SKM-1 treated with dmso at 0.1 percent for 144 hours (cell line): Measurements from ENCODE around the gene GPR3.
"Not testable (repeated sequence)": the region's sequence is repeated elsewhere in the genome, so short reads cannot be mapped to it uniquely, and the experiment has no call there.

Experiments
- DNase-seq: peaks from one replicate; lab custom pipeline; 2025; ENCODE audit not compliant: unreplicated experiment; lab: John Stamatoyannopoulos, UW

Gene GPR3

DNA sequence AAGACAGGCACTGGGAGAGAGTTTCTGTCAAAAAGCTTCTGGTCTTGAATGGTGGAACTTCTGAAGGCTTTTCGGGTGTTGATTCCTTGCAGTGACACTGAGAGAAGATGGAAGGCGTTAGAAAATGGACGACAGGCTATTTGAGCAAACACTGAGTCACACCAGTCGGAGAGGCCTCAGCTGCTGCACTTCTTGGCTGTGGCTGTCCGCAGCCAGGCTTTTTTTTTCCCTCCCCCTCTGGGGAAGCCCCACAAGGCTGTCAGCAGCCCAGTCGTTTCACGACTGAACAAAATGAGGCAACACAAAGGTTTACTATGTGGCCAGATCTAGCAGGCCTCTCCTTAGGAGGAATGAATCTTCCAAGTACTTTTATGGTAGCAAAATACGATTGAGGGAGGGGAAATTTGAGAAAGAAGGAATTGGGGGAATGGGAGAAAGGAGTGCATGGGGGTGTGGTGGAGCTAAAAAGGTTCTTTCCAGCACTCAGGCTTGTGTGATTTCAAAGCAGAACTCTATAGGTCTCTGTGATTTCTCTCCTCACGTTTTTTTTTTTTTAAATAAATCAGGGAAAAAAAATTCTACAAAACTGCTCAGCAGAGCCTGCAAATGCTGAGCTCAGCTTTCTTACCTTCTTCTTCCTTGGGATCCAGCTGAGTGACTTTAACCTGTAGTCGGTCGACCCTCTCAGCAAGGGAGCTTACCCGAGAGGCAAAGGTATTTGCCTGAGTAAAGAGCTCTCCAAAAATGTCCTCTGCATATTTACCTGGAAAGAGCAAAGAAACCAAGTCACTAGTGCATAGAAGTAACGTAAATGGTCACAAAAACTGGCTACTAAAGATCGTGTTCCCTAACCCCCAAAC lies 26.1 kb downstream of the GPR3 start:
- no peak for DNase-seq

DNA sequence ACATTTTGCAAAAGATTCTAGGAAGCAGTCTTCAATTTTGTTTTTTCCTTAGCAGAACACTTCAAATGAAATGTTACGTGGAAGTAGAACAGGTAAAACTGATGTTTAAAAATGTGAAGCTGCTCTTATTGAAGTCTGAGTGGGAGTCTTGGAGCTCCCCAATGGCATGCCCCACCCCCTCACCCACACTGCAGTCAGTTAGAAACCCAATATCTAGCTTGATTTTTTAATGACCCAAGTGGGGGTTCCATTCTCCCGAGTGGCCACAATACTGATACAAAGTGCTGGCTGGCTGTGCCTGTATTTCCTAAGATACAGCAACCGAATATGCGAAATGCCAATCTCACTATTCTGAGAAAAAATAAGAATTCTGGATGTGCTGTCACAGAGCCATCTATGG lies 31.3 kb downstream of the GPR3 start:
- no peak for DNase-seq

DNA sequence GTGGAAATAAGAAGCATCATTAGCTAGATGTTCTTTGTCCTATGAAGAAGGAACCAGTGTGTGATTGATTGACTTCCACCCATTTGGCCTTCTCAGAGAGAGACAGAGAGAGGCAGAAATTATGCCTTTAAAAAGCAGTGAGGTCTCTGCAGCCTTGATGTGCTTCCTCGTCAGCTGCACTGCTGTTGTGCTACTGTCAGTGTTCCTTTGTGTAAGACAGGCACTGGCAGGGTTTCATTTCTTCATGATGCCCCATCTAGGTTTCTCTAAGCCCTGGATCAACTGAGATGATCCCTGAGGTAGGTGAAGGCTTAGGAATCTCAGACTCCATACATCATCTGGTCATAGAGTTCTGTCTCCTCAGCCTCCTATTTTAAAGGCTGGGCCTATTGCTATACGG lies 34.9 kb downstream of the GPR3 start:
- no peak for DNase-seq

DNA sequence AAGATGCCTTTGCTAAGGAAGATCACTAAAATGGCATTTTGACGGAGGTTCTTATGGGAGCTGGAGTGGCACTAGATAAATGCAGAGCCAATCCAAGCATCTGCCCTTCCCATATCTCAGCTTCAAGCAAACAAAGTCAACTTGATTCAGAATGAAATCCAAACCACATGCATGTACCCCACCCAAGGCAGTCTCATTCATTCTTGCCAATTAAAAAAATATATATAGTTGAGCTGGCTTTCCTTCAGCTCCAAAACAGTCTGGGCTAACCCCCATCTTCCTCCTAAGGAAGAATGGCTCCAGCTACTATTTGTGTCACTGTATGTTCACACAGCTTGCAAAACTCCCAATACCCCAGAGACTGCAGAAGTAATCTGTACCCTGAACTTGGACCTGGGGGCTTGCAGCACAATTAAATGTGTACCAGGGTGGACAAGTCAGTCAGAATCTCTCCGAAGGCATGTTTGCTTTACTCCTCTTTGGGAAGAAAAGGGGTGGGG lies 35.4 kb downstream of the GPR3 start:
- no peak for DNase-seq

DNA sequence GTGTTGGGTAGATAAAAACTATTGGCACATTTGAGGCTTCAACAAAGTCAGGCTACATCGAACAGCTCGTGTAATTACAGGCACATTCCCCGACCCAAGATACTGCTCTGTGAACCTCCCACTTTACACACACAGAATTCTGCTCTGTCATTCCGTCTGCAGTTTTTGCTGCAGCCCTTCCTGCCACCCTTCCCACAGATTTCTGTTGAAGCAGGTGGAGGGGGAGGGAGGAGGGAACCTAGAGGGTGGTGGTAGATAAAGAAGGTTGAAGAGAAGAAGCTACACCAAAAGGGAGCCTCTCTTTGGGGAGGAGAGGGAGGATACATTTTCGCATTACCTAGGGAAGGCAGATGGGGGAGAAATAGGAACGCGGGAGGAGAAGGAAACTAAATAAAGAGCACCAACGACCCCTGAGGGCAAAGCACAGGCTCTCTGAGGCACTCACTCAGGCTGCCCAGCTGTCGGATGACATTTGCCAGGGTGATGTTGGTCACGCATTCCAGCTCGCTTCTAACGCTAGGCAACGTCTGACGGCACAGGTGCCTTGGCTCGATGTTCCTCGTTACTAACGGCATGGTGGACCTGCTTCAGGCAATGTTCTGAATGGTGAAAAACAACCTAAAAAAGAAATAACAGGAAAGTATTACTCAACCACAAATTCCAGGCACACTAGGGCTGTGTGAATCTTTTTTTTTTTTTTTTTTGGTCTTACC lies 36.0 kb downstream of the GPR3 start:
- DNase-seq, result no peak

DNA sequence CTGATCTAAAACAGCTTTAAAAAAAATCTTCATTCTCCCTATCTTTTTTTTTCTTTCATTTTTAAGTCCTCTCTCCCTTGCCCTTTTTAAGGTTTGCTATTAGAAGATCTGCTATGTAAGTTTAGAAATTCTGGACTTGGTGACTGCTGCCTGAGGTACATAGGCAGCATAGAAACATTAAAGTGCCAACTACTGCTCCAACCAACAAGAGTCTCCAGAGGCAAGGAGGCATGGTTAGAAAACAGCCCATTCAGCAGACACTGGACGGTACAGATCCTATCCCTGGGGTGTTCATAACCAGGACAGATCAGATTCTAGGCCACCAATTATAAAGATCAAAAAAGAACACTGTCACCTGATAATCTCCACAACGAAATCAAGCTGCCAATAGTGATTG lies 36.6 kb downstream of the GPR3 start:
- no peak for DNase-seq

DNA sequence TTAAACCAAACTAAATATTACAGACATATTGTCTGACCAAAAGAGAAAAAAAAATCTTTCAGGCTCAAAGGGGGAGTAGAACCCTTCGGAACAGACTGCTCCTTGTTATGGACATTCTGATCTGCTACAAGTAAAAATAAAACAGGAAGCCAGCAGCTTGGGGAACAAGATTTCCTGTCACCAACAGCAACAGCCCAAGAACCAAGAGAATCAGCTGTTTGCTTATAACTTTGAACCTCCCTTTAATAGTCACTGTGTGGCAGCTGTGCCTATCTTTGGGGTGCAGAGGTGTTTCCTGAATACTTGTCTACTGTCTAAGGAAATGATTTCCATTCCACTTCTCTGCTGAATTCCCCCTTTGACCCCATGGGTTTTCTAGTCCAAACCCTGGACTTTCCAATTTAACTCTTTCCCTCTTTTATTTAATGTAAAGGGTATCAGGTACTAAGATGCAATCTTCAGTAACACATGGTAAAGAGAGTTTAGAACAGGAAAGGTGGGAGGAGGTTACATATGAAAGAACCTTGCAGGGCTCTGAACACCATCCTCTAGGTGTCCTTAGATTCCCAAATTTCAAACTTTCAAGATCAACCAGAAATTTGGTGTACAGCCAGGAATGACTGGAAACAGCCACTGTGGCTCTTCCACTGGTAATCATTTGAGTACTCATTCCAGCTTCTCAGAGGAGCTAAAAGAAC lies 38.6 kb downstream of the GPR3 start:
- DNase-seq, result peak; percentile 11

DNA sequence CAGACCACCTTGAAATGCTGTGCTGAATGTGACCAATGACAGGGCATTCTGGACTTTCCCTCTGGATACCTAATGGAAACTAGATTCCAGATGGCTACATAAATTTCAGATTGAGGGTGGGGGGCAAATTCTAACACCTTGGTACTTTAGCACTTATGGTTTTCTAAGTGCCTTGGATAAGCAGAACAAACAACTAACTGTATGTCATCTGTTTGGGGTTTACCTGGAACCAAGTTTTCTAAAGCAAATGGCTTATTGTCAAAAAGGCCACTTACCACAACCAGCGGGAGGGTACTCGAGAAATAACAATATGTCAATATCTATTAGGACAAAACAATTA lies 39.1 kb downstream of the GPR3 start:
- DNase-seq, result no peak

DNA sequence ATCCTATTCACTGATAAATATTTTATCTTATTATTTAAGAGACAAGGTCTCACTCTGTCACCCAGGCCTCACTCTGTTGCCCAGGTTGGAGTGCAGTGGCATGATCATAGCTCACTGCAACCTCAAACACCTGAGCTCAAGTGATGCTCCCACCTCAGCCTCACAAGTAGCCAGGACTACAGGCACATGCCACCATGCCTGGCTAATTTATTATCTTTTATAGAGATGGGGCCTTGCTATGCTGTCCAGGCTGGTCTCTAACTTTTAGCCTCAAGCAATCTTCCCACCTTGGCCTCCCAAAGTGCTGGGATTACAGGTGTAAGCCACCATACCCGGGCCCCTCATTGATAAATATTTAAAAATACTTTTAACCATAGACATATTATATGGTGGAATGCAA lies 40.3 kb downstream of the GPR3 start:
- not testable (repeated sequence) for DNase-seq

DNA sequence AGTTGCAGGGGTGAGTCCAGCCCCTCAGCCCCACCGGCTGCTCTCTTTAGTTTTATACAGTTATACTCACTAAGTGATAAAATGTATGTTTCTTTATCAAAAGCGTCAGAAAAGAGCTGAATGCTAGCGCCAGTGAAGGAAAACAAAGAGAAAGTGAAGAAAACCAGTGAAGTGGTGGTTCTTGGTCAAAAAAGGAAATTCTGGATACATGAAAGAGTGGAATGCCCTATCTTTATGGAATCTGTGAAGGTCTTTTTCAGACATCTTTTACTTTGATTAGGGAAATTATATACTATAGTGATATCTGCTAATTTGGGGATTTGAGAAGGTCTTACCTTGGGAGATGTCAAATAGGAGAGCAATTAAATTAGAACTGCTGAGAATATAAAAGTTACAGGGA lies 41.3 kb downstream of the GPR3 start:
- DNase-seq, result no peak

DNA sequence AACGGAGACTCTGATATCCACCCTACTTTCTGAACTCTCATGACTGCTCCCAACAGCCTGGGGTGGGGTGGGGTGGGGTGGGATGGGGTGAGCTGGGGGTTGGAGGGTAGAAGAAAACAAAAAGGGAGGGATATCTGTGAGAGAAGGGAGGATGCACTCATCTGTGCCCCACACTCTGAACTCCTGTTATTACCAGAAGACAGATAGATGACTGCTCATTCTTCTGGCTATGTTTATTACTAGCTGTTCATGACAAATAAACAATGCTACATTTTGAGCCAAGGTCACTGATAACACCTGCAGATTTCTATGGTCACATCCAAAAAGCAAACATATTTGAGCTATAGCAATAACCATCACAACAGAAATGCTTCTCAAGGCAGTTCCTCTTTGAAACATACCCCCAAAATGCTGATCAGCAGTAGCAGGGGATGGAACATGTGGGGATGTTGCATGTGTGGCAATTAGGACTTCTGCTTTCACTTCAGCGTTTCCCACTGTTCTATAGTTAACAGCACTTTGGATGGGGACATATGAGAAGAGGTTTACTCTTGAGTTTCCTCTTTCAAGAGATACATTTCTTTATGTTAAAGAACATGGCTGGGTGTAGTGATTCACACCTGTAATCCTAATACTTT lies 43.3 kb downstream of the GPR3 start:
- DNase-seq, result peak; percentile 96

DNA sequence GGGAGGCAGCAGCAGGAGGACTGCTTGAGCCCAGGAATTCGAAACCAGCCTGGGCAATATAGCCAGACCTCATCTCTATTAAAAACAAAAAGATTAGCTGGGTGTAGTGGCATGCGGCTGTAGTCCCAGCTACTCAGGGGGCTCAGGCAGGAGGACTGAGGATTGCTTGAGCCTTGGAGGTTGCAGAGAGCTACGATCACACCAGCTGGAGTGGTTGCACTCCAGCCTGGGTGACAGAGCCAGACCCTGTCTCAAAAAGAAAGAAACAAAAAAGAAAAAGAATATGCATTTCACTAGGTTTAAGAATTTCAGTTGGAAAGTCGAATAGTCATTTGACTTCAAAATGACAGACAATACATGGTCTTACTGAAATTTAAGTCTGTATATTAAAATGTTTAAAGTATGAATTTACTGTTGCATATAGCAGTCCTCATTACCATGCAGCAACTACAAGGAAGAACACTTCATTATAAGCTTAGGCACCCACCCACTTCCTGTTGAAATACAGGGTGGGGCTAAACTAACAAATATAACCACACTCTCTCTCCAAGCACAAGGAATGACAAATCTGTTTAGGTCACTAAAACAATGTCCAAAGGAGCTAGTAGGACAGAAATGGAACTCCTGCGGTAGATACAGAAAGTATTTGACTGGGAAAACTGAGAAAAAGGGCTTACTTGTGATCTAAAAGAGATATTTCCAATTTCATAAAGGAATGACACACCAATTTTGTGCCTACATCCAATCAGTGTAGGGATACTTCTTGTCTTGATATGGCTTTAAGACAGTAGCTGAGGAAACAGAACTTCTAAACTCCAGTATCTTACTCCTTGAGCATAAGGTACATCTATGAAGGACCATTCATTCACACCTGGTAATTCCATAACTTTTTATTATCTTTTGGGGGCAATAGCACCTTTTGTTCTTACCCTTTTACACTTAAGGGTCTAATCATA lies 44.1 kb downstream of the GPR3 start:
- peak; percentile 40 for DNase-seq

DNA sequence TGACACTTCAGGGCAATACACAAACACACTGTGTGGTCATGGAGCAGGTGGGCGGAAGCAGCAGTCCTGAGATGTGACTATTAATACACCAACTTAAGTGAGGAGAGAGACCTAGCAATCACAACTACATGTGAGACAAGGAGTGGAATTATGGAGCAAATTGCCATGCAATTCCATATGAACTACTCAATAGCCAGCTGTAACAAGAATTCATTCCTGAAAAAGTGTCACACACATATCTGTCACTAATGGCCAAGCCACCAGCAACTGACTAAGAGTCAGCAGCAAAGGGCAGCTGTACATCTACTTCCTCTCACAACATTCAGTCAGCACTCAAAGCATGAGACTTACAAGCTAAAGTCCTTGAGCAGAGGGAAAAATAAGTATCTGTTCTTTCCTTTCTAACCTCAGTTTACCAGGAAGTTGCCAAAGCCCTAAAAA lies 46.2 kb downstream of the GPR3 start:
- no peak for DNase-seq

DNA sequence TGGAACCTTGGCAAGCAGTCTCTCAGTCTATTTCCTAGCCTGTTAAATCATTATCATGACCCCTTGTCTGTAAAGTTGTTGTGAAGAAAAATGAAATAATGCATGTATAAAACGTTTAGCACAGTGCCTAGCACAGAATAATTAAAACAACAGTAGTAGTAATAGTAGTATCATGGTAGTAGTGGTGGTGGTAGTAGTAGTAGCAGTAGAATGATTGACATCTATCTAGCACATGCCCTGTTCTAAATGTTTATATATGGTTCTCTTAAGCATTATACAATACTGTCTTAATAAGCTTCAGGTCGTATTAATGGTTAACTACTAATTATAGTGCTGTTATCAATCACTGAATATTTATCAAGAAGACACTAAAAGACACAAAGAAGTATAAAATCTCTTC lies 46.7 kb downstream of the GPR3 start:
- DNase-seq, result no peak

DNA sequence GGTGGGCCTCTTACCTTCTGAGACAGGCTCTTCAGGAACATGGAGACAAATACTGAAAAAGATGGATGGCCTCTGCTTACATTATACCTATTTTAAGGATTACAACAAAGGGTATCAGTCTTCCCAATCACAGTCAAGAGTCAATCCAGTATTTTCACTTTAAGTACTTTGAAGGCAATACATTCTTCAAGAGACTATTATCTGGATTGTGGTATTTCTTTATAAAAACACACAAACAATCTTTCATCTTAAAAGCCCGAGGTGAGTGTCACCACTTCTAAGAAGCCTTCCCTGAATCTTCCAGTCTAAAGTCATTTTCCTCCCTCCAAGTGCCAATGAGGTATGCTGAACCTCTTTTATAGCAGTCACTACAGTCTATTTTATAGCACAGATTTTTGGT lies 52.2 kb downstream of the GPR3 start:
- no peak for DNase-seq
